ENCODE measurements around the gene CSNK2A3.
A peak's percentile ranks its signal among the peaks of the same experiment; 100 is the strongest.

Gene CSNK2A3

DNA sequence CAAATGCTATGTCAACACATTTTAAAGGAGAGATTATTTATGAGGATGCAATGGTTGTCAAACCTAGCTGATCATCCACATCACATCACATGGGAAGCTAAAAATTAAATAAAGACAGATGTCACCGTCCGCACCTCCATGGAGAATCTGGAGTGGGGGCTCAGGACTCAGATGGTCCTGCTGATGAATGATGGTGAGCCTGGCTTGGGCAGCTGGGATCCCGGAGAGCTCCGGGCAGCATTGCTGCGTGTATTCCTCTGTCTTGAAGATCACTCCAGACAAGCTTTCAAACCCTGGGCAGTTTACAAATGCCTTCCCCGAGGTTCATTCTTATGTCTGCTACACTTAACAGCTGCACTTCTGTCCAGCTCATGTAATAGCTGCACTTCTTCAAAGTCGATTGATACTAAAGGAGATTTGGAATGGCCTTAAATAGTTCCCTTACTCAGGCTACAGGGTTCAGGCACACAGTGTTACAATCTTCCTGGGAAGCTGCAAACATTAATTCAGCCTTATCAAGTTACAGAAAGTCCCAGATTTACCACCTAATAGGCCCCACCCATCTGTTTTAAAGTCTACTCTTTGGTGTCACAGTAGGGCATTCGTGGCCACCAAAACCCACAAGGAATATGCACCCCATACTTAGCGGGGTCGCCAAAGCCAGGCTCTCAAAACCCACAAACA lies 34.7 kb upstream of the CSNK2A3 start:
- no peaks in the 10 kb centered on the region for H3K27me3 ChIP-seq (ENCODE audit: low read depth)
- in situ Hi-C loops (cut with MboI; ENCODE audit: low sequenced_read_pairs), result no loop called here
- no peaks in the 10 kb centered on the region for H3K36me3 ChIP-seq (replicated peaks)
- H3K9me3 ChIP-seq, result no peaks in the 10 kb centered on the region
- DNase-seq (ENCODE audit: low spot score in 2 of 2), result peak in 1 of 2 experiments; percentile 30
- H3K4me3 ChIP-seq, result no peak overlapping the region
- peaks cover 9% of the 10 kb centered on the region for H3K4me1 ChIP-seq

DNA sequence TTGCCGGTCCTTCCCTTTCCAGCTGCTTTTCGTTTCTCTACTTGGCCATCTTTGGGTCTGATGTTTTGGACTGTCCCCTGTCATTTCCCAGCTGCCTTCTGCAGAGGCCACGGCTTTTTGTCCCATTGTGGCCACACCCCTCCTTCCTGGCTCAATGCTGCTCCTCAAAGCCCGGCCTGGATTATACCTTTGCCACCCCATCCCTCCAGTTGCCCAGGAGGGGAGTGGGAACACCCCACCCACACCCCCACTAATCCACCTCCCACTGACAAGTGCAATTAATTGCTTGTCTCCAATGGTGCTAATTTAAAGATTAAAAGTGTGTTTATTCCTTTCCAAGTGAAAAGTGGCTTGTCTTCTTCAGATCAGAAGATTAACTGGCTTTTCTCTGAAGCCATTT lies 34.2 kb upstream of the CSNK2A3 start:
- in situ Hi-C loops (cut with MboI; ENCODE audit: low sequenced_read_pairs), result no loop called here
- H3K27me3 ChIP-seq (ENCODE audit: low read depth), result no peaks in the 10 kb centered on the region
- H3K4me3 ChIP-seq, result no peak overlapping the region
- H3K36me3 ChIP-seq (replicated peaks), result no peaks in the 10 kb centered on the region
- H3K9me3 ChIP-seq, result no peaks in the 10 kb centered on the region
- H3K4me1 ChIP-seq, result peaks cover 9% of the 10 kb centered on the region
- peak; percentile 68 for DNase-seq (ENCODE audit: low spot score in 2 of 2)

DNA sequence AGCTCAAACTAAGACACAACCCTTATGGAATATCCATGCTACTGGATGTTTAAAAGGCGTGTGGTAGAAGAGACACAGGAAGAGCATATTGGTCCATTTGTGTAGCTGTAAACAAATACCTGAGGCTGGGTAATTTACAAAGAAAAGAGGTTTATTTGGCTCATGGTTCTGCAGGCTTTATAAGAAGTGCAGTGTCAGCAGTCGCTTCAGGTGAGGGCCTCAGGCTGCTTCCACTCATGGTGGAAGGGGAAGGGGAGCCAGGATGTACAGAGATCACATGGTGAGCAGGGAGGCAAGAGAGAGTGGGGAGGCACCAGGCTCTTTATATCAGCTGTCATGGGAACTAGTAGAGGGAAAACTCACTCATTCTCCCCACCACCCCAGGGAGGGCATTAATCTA lies 31.8 kb upstream of the CSNK2A3 start:
- Histone ChIP-seq H3K9me3 (no peaks in the 10 kb centered on the region), H3K36me3 (replicated peaks) (no peaks in the 10 kb centered on the region), H3K4me1 (peaks cover 9% of the 10 kb centered on the region), H3K27me3 (ENCODE audit: low read depth) (no peaks in the 10 kb centered on the region), H3K4me3 (no peak overlapping the region)
- no peak for DNase-seq (ENCODE audit: low spot score in 2 of 2)
- in situ Hi-C loops (cut with MboI; ENCODE audit: low sequenced_read_pairs), result no loop called here

DNA sequence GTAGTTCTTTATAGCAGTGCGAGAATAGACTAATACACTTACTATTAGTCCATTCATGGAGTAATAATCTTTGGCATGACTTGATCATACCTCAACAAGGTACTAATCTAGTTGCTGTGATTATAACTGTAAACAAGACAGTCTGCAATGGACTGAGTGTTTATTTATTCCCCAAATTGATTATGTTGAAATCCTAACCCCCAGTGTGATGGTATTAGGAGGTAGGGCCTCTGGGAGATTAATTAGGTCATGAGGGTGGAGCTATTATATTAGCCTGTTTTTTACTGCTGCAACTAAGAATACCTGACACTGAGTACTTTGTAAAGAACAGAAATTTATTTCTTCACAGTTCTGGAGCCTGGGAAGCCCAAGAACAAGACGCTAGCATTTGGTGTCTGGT lies 30.9 kb upstream of the CSNK2A3 start:
- H3K4me3 ChIP-seq, result no peak overlapping the region
- no peak for DNase-seq (ENCODE audit: low spot score in 2 of 2)
- no peaks in the 10 kb centered on the region for H3K9me3 ChIP-seq
- peaks cover 9% of the 10 kb centered on the region for H3K4me1 ChIP-seq
- in situ Hi-C loops (cut with MboI; ENCODE audit: low sequenced_read_pairs), result no loop called here
- no peaks in the 10 kb centered on the region for H3K36me3 ChIP-seq (replicated peaks)
- H3K27me3 ChIP-seq (ENCODE audit: low read depth), result no peaks in the 10 kb centered on the region

DNA sequence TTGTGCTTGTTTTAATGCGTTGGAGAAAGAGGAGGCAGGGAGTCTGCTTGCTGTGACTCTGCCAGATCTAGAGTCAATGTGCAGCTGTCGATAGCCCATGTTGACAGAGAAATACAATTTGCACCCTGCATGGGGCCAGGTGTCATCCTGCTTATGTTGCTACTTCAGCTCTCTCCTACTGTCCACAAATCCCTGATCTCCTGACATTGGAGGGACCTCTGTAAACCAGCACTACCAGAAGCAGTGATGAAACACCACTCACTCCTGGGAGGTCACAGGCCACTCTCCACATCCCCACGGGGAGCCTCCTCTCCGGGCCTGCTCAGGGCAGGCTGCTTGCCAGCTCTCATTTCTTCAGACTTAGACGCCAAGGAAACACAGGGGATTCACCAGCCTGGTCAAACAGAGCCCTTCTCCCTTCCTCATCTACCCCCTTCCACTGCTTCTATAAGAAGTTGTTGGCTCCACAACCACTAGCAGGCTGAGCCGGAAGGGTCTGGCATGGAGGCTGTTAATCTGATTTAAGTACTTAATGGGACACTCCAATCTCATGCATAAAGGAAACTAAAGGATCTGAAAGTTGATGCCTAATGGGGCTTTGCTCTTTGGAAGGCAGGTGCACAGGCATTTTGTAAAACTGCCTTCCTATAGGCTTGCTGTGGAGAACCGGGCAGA lies 29.9 kb upstream of the CSNK2A3 start:
- H3K4me3 ChIP-seq, result no peak overlapping the region
- H3K9me3 ChIP-seq, result no peaks in the 10 kb centered on the region
- H3K4me1 ChIP-seq, result peaks cover 9% of the 10 kb centered on the region
- in situ Hi-C loops (cut with MboI; ENCODE audit: low sequenced_read_pairs), result no loop called here
- DNase-seq (ENCODE audit: low spot score in 2 of 2), result no peak
- no peaks in the 10 kb centered on the region for H3K36me3 ChIP-seq (replicated peaks)
- H3K27me3 ChIP-seq (ENCODE audit: low read depth), result no peaks in the 10 kb centered on the region

DNA sequence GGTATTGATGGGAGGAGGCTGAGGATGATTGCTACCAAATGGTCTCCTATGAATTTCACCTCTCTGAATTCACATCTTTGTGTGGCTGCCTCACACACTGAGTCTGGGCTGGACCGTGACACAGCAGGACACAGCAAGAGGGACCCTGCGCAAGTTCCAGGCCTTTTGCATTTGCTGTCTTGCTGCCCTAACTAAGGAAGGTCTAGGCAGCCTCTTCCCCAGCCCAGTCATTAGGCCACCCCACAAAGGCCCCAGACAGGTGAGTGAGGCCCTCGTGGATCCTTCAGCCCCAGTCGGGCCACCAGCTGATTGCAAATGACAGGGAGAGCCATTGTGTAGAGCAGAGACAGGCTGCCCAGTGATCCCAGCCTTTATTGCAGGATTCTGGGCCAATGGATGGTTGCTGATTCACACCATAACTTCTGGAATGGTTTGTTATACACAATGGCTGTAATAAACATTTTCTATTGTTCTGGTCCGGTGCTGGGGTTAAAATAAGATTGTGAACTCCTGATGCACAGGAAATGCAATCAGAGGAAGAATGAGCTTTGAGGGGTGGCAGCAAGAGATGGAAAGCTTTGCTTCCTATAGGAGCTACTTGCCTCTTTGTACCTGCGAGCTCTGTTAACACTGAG lies 28.5 kb upstream of the CSNK2A3 start:
- H3K36me3 ChIP-seq (replicated peaks), result no peaks in the 10 kb centered on the region; the same call in 1 of the 2 replicates
- no peak overlapping the region for H3K4me3 ChIP-seq
- H3K9me3 ChIP-seq, result no peaks in the 10 kb centered on the region
- no peaks in the 10 kb centered on the region for H3K27me3 ChIP-seq (ENCODE audit: low read depth)
- no peak for DNase-seq (ENCODE audit: low spot score in 2 of 2)
- in situ Hi-C loops (cut with MboI; ENCODE audit: low sequenced_read_pairs), result no loop called here
- H3K4me1 ChIP-seq, result peaks cover under 1% of the 10 kb centered on the region; the same call in 1 of the 2 replicates

DNA sequence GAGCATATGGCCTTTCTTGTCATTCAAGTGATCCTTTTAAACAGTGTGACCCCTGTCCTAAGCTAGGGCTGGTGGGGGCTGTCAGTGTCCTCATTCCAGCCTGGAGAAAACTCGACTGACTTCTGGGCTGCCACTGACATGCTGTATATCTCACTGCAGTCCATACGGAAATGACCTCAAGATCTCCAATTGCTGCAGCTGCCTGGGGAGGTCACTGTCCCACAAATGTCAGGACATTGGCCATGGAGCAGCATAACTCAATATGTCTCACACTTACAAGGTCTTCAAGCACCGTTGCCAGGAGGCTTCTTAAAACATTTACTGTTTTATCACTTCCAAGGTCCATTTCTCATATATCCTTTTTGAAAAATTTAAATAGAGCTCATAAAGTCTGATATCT lies 27.8 kb upstream of the CSNK2A3 start:
- Histone ChIP-seq H3K36me3 (replicated peaks) (no peaks in the 10 kb centered on the region; the same call in 1 of the 2 replicates), H3K27me3 (ENCODE audit: low read depth) (no peaks in the 10 kb centered on the region), H3K9me3 (no peaks in the 10 kb centered on the region), H3K4me1 (no peaks in the 10 kb centered on the region), H3K4me3 (no peak overlapping the region)
- DNase-seq (ENCODE audit: low spot score in 2 of 2), result no peak
- in situ Hi-C loops (cut with MboI; ENCODE audit: low sequenced_read_pairs), result no loop called here

DNA sequence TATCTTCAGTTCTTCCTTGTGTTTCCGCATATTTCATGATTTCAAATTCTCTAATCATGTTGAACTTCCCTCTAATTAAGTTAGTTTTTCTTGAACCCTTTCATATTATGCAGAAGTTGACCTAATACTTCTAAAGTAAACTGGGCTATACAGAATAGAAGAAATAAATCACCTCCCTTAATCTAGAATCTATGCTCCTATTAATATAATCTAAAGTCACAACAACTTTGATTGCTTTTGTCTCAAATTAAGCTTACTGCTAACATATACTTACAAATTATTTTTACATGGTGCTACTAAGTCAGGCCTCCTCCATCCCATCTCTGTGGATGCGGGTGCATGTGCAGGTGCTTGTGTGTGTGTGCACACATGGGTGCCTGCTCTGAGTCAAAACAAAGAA lies 27.3 kb upstream of the CSNK2A3 start:
- no peak for DNase-seq (ENCODE audit: low spot score in 2 of 2)
- no peak overlapping the region for H3K4me3 ChIP-seq
- no peaks in the 10 kb centered on the region for H3K27me3 ChIP-seq (ENCODE audit: low read depth)
- H3K9me3 ChIP-seq, result no peaks in the 10 kb centered on the region
- H3K36me3 ChIP-seq (replicated peaks), result no peaks in the 10 kb centered on the region; the same call in 1 of the 2 replicates
- H3K4me1 ChIP-seq, result no peaks in the 10 kb centered on the region
- in situ Hi-C loops (cut with MboI; ENCODE audit: low sequenced_read_pairs), result no loop called here

DNA sequence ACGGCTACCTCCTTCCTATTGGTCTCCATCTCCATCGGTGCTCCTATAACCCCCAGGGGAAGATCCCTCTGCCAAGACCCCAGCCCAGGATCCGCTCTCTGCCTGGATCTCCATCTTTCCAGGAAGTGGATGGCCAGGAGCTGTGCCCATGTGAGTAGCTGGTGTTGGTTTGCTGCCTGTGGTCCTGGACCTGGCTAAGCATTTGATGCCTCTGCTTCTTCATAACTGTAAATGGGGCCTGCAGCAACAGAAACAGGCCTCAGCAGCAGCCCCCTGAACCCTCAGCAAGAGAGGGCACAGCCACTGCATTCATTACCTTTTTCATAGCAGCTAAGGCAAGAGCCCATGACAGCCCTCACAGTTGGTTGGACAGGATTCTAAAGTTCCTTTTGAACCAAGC lies 26.6 kb upstream of the CSNK2A3 start:
- Histone ChIP-seq H3K36me3 (replicated peaks) (no peaks in the 10 kb centered on the region; the same call in 1 of the 2 replicates), H3K4me1 (no peaks in the 10 kb centered on the region), H3K9me3 (no peaks in the 10 kb centered on the region), H3K27me3 (ENCODE audit: low read depth) (no peaks in the 10 kb centered on the region), H3K4me3 (no peak overlapping the region)
- DNase-seq (ENCODE audit: low spot score in 2 of 2), result no peak
- in situ Hi-C loops (cut with MboI; ENCODE audit: low sequenced_read_pairs), result no loop called here

DNA sequence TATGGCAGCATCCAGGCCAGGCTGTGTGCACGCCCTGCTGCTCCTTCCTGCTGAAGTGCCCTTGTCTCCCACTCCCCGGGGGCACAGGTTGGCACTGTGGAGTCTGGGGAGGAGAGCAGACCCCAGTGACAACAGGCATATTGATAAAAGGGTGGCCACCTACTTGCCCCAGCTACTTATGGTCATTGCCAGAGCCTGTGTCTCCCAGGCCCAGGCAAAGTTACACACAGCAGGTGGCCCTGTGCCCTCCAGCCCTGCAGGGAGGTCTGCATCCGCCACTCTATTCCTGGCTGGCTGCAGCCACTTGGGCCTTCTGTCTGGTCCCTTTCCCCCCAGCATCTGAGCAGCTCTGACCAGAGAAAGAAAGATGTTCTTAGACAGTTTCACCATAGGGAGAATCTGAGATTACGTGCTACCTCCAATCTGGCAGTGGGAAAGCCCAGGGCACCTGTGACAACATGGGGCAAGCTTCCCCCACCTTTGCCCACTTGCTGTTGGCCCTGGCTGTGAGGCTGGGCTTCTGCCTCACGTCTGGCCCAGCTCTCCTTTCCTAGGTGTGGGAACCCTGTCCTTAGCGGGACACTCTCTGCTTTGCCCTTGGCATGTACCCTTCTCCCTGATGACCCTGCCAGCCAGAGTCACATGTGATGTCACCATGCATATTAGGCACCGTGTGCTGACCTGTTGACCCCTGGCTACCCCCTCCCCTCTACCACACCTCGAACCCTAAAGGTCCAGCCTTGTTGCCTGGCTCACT lies 25.3 kb upstream of the CSNK2A3 start:
- H3K36me3 ChIP-seq (replicated peaks), result no peaks in the 10 kb centered on the region; the same call in 1 of the 2 replicates
- H3K4me1 ChIP-seq, result no peaks in the 10 kb centered on the region
- H3K9me3 ChIP-seq, result no peaks in the 10 kb centered on the region
- no peak overlapping the region for H3K4me3 ChIP-seq
- no peaks in the 10 kb centered on the region for H3K27me3 ChIP-seq (ENCODE audit: low read depth)
- DNase-seq (ENCODE audit: low spot score in 2 of 2), result no peak
- in situ Hi-C loops (cut with MboI; ENCODE audit: low sequenced_read_pairs), result no loop called here

DNA sequence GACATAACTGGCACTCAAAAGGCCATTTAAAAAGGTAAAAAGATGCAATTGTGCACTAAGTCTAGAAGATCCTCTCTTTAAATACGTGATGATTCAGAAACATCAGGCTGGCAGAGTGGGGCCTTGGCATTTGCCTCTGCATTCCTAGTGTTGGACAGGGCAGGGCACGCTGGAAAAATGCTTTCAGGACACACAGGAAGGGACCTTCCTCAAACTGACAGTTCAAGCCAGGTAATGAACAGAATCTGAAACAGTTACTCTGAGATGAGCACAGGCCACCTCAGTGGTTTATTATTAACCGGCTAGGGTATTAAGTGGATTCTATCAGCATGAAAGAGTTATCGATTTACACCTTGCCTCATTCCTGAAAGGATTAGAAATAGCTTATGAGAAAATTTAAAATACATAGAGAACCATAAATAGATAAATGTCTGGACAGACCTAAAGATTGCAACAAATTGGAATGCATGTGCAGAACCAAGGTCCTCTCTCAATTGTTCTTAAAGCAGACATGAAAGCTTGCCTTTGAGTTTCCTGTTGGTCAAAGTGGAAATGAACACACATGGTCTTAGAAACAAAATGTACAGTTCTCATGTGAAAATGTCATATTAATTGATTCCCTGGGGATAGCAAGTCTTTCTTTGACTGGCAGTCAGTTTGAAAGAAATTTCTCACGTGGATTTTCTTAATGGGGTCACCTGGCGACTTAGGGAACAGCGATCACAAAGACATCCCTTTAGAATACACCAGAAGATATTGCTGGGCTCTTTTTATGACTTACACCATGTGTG lies 21.5 kb upstream of the CSNK2A3 start:
- no peak for DNase-seq (ENCODE audit: low spot score in 2 of 2)
- H3K4me1 ChIP-seq, result no peaks in the 10 kb centered on the region
- no peaks in the 10 kb centered on the region for H3K27me3 ChIP-seq (ENCODE audit: low read depth)
- H3K9me3 ChIP-seq, result no peaks in the 10 kb centered on the region
- no peaks in the 10 kb centered on the region; the same call in none of the 2 replicates for H3K36me3 ChIP-seq (replicated peaks)
- in situ Hi-C loops (cut with MboI; ENCODE audit: low sequenced_read_pairs), result no loop called here
- H3K4me3 ChIP-seq, result no peak overlapping the region

DNA sequence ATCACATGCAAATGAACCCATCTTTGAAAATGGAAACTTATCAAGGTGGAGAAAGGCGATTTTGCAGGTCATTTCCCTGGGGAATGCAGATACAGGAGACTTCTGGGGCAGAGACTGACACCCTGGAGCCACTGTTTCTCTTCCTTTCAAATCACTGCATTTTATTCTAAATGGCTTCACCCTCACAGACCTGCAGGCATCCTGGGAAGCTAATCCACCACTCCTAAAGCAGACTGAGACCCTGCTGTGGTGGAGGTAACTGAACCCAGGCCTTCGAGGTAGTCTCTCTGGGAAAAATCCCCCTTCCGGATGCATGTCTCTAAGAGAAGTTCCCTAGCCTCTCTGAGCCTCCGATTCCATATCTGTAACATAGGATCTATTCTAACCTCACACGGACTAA lies 20.9 kb upstream of the CSNK2A3 start:
- in situ Hi-C loops (cut with MboI; ENCODE audit: low sequenced_read_pairs), result no loop called here
- H3K27me3 ChIP-seq (ENCODE audit: low read depth), result no peaks in the 10 kb centered on the region

DNA sequence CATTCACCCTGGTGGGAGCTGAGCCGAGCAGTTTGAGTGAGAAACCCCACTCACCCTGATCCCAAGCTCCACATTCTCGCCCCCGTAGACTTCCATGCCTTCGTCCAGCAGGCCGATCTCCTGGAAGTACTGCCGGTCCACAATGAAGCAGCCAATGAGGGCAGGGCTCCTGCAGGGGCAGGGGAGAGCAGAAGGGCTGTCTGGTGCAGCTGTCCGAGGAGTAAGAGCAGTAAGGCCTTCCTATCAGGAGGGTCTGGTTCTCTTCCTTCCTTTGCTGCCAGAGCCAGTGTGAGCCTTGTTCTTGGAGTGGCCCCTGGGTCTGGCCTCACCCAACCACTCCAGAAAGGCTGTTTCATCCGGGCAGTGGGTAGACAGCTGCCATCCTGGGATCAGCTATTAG lies 19.4 kb upstream of the CSNK2A3 start:
- no peak for DNase-seq (ENCODE audit: low spot score in 2 of 2)
- H3K4me1 ChIP-seq, result no peaks in the 10 kb centered on the region
- no peaks in the 10 kb centered on the region for H3K9me3 ChIP-seq
- H3K36me3 ChIP-seq (replicated peaks), result no peaks in the 10 kb centered on the region; the same call in none of the 2 replicates
- in situ Hi-C loops (cut with MboI; ENCODE audit: low sequenced_read_pairs), result no loop called here
- no peaks in the 10 kb centered on the region for H3K27me3 ChIP-seq (ENCODE audit: low read depth)
- H3K4me3 ChIP-seq, result no peak overlapping the region

More for the DNA sequence above, 20.9 kb upstream of the CSNK2A3 start:
- no peaks in the 10 kb centered on the region for H3K9me3 ChIP-seq
- H3K4me3 ChIP-seq, result no peak overlapping the region
- no peak for DNase-seq (ENCODE audit: low spot score in 2 of 2)
- no peaks in the 10 kb centered on the region for H3K4me1 ChIP-seq
- no peaks in the 10 kb centered on the region; the same call in none of the 2 replicates for H3K36me3 ChIP-seq (replicated peaks)
